Stimulated activated CD4-positive, alpha-beta T cell treated with anti-CD3 and anti-CD28 coated beads, Interleukin-12 subunit alpha, Interleukin-12 subunit beta, amount 100 ng/mL, for 24 hours (primary cell): Measurements from ENCODE around the gene MSANTD3.
"Not testable (repeated sequence)": the region's sequence is repeated elsewhere in the genome, so short reads cannot be mapped to it uniquely, and the experiment has no call there.

ENCODE experiments used
- DNase-seq, 2 experiments: peaks; one replicate each; pipeline ENCODE4 v3.0.0-alpha.2; 2020; ENCODE audit warnings: low read depth in 2 of 2

The MSANTD3 gene, protein sequence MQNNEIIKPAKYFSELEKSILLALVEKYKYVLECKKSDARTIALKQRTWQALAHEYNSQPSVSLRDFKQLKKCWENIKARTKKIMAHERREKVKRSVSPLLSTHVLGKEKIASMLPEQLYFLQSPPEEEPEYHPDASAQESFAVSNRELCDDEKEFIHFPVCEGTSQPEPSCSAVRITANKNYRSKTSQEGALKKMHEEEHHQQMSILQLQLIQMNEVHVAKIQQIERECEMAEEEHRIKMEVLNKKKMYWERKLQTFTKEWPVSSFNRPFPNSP

DNA sequence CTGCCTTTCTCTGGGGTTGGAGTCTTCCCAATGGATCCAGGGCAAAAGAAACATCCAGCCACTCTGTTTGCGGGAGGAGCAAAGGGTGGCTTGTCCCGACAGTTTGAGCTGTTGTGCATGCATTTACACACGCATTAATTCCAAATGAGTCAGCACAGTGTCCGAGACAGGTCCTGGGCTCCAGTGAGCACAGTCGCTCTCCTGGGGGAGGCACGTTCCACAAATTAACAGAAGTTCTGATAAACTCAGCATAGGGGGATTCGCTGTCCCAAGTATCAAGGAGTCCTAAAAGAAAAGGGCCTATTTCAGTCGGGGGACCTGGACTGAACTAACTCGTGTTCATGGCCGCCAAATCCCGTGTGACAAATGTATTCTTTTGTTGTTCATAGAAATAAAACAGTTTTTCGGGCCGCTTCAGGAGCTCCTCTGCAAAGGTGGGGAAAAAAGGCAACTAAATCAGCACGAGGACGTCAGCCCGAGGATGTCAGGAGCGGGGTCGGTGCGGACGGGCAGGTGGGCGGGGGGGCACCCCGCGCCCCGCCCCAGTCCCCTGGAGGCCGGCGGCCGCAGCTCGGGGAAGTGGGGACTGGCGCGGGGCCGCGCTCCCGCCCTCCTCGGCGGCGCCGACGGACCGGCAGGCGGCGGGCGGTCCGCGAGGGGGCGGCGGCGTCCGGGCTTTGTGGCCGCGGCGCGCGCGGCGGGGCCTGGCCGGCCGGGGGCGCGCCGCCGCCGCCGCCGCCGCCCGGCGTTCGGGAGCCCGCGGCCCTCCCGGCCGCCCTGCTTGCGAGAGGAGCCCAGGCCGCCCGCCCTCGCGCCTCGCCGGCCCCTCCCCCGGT, at the start of gene MSANTD3:
MSANTD3 (plus strand) TSS at position 614 of the 836 bp plus-strand sequence. CDS start 14,796 bp downstream, outside the sequence.
- DNase-seq = peak; percentile 19 to 41

DNA sequence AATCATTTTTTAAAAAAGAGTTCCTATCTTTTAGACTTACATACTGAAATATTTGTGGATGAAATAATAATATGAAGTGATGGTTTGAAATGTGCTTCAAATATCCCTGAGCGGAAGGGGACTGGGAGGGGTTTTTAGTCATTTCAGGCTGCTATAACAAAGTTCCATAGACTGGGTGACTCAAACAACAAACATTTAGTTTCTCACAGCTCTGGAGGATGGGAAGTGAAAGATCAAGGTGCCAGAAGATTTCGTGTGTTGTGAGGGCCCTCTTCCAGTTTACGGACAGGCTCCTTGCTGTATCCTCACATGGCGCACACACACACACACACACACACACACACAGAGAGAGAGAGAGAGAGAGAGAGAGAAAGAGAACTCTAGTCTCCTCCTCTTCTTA, 47.1 kb upstream of the MSANTD3 start:
- no peak for DNase-seq

DNA sequence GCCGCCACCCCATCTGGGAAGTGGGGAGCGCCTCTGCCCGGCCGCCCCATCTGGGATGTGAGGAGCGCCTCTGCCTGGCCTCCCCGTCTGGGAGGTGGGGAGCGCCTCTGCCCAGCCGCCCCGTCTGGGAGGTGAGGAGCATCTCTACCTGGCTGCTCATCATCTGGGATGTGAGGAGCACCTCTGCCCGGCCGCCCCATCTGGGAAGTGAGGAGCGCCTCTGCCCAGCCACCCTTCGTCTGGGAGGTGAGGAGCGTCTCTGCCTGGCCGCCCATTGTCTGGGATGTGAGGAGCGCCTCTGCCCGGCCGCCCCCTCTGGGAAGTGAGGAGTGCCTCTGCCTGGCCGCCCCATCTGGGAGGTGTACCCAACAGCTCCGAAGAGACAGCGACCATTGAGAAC, 34.0 kb upstream of the MSANTD3 start:
- DNase-seq = not testable (repeated sequence)

DNA sequence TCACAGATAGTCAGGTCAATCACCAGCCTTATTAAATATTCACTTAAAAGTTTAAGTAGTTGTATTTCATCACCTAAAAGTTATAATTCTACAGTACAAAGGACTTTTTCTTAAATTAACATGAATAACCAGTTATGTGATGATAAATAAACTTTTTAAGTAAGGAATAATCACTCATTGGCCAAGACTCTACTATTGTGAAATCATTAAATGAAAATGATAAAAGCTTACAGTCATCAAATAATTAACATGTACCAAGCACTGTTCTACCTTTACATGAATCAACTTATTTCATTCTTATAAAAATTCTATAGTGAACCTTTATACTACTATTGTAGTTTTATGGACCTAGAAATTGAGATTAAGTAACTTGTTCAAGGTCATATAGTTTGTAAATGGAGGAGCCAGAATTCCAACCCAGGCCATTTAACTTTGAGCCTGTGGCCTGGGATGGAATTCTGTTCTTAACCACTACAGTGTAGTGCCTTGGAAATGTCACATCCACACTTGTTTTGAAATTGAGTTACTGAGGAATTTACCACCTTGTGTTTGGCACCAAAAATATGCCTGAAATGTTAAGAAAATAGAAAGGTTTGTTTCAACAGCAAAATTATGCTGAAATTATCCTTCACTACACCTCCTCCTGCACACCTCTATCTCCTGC, 32.8 kb upstream of the MSANTD3 start:
- no peak for DNase-seq

DNA sequence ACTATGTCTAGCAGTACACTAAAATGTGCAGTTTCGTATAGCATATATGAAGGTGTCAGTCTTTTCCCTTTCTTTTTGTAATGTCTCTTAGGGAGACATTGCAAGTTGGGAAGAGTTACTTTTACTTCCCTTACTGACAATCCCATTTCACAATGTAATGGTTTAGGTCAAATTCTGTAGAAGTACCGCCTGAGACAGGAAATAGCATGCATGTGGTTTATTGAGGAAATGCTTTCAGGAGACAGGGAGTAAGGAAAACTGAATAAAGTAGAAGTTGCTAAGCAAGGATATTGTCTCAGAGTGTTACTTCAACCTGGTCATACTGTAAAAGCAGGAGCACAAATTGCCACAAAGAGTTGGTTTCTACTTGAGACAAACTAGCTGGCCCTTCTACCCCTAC, 32.1 kb upstream of the MSANTD3 start:
- no peak for DNase-seq

DNA sequence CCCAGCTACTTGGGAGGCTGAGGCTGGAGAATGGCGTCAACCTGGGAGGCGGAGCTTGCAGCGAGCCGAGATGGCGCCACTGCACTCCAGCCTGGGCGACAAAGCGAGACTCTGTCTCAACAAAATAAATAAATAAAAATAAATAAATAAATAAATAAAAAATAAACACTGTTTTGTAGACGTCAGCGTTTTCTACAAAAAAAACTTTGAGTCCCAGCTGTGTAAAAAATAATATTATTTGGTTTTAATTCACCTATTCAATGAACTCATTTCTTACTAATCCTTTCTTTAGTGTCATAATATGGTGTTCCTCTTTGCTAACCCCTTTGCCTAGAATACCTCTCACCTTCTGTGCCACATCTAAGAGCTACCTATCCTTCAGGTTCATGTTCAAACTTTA, 30.2 kb upstream of the MSANTD3 start:
- no peak for DNase-seq

DNA sequence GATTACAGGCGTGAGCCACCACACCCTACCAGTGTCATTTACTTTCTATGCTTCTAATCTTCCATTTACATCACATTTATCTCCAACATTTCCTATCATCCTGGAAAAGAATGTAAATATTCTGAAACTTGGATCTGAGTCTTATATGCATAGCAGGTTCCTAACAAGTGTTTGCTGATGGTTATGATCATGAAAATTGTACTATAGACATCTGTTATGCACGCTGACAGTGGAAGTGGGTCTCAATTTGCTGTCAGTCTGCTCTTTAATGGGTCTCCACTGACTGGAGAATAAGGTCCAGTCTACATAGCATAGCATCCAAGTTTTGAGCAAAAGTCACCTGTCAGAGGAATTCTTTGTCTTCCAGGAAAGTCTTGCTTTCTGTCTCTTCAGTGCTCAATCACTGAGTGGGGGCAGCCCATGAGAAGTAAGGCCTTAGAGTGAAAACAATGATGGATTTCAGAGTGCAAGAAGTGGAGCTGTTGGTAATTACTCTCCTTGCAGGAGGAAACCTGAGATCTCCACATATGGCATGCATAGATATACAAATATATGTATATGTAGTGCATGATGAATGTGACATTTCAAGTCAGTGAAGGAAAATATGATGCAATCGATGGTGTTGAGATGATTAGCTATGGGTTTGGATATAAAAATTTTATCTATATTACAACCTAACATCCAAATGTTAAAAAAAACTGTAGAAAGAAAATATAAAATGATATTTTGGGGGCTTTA, 29.2 kb upstream of the MSANTD3 start:
- no peak for DNase-seq

DNA sequence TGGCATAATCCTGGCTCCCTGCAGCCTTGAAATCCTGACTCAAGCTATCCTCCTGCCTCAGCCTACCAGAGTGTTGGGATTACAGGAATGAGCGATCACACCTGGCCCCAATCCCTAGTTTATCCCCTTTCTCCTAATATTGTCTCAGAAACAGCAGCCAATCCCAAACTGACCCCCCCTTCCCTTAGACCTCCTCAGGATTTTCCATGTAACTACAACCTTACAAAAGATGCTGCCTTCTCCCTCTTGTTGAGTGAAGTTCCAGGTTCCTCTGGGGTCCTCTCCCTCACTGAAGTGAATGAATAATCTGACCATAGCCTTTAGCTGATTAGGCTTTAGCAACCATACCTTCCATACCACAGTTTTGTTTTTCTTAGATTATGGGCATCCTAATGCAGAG, 25.9 kb upstream of the MSANTD3 start:
- no peak for DNase-seq

DNA sequence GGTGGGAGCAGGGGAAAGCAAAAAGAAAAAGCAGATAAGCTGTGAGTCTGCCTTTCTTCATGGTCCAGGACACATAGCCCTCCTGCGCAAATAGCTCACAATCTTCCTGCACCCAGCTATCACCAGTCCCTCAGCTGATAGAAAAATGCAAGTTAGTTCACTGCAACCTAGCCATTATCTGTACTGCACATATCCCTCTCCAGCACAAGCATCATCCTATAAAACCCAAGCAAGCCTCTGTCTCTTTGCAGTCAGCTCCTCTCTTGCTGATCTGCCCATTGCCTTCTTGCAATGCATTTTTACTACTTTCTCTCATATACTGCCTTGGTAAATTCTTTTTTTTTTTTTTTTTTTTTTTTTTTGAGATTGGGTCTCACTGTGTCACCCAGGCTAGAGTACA, 20.0 kb upstream of the MSANTD3 start:
- no peak for DNase-seq

DNA sequence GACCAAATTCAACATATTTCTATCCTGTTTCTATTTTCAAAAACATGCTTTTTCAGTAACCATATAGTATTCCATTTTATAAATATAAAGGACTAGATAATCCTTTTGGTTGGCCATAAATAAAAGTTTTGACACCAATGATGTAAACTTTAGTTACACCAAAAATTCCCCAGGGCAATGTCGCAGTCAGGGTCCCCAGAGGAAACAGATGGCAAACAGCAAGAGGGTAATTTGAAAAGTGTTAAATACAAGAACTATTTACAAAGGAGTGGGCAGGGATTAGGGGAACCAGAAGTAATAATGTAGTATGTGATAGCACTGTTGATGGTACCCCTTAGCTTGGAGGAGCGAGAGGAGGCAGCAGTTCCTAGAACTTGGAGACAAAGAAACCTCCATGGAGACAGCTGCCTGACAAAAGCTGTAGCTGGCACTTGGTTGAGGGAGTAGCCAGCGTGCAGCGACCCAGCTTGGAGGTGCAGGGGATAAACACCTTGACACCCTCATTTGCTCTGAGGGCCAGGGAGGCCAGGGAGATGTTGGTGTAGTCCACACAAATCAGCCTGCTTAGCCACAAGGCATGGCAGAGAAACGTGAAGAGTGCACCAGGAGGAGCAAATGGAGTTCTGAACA, 18.3 kb upstream of the MSANTD3 start:
- DNase-seq = no peak

DNA sequence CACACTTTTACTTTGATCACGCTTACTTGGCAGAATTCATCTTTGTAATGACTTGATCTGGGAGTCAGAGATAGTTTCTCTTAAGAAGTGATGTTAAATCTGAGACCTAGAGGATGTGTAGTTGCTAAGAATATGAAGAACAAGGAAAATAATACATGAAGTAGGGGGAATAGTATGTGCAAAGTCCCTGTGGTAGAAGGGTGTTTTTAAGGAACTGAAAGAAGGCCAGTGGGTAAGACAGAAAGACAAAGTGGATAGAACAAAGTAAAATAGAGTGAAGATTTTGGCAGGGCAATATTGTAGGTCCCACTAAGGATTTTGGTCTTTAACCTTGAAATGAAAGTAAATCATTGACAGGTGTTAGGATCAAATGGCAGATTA, 17.8 kb upstream of the MSANTD3 start:
- DNase-seq = no peak

DNA sequence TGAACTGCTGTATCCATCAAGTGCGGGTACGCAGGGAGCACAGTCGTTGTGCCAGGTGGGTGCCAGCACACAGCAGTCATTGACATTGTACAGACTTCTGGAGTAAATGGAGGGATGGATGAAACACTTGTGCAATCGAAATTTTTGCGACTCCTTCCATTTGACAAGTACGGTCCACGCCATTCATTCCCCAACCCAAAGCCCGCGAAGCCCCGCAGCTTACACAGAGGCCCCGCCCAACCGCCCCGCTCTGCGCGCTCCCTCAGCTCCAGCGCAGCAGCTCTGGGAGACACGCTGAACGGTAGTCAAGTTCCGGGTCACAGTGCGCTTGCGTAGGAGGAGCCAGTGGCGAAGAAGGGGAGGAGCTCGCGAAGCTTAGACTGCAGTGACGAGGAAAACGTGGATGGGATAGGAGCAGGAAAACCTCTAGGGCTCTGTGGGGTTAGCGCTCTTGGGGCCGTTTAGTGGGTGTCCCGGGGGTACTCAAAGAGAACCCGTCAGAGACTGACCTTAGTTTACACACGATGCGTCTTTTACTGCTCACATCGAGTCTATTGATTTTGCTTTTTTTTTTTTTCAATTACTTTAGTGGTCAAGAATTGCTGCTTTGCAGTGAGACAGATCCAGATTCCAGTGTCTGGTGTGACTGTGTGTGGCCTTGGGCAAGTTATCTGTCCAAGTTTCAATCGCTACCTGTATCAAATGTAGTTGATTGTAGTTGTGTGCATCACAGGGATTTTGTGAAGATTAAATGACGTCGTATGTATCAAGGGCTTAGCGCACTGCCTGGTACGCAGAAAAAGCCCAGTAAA, 15.3 kb upstream of the MSANTD3 start:
- peak; percentile 82 to 87 for DNase-seq

DNA sequence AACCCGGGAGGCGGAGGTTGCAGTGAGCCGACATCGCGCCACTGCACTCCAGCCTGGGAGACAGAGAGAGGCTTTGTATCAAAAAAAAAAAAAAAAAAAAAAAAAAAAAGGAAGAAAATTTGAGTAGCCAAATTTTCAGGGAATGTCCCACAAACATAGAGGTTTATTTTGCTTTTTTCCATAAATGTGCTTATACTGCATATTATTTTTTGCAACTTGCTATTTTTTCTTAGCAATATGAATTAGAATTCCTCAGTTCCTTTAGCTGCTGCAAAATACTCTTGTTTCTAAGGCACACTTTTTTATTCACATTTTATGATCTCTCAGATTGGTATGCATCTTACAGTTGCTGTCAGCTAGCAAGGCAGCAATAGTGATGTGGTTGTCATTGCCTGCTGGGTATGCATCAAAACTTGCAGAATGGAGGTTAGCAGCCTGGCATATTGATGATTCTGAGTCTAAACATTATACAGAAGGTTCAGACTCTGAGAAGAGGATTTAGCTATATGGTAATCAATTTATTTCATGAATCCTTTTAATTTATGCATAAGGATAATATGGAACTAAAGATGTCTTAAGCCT, 13.0 kb upstream of the MSANTD3 start:
- DNase-seq = no peak

DNA sequence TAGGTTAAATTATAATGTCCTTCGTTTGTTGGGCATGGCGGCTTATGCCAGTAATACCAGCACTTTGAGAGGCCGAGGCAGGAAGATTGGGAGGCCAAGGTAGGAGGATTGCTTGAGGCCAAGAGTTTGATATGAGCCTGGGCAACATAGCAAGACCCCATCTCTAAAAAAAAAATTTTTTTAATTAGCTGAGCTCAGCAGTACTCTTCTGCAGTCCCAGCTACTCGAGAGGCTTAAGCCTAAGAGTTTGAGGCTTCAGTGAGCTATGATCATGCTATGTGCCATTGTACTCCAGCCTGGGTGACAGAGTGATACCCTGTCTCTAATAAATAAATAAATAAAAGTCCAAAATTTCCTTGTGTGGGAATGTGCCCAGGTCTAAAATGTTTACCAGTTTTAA, 9.1 kb upstream of the MSANTD3 start:
- no peak for DNase-seq

DNA sequence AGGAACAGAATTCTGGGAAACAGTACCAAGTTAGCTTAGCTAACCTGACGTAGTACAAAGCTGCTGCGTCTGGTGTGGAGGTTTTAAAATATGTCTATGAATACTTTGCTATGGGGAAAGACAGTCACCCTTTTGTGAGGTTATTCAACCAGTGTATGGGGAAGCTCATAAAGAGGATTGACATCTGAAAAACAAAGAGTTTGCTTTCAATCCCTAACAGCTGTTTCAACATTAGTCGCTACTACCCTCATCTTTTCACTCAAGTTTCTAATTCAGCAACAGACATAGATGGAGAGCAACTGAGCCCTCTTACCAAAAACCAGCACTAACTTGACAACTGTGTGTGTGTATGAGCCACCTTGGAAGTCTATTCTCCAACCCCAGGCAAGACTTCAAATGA, 7.8 kb upstream of the MSANTD3 start:
- DNase-seq = no peak

DNA sequence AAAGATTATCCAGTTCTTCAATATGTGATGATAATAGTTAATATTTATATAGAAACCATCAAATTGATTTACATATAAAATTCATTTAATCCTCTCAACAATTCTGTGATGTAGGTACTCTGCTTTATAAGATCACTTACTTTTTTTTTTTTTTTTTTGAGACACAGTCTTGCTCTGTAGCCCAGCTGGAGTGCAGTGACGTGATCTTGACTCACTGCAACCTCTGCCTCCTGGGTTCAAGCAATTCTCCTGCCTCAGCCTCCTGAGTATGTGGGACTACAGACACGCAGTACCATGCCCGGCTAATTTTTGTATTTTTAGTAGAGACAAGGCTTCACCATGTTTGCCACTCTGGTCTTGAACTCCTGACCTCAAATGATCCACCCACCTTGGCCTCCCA, 5.8 kb upstream of the MSANTD3 start:
- DNase-seq = not testable (repeated sequence)

DNA sequence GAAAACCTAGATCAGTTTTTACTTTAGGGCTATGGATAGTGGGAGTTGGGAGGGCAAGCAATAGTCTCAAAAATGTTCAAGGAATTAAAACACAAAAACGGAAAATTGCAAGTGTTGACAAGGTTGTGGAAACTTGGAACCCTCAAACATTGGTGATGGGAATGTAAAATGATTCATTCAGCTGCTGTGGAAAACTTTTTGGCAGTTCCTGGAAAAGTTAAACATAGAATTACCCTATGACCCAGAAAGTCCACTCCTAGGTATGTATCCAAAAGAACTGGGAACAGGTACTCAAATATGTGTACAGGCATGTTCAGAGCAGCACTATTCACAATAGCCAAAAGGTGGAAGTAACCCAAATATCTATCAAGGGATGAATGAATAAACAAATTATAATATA, 1.2 kb upstream of the MSANTD3 start:
- no peak for DNase-seq

DNA sequence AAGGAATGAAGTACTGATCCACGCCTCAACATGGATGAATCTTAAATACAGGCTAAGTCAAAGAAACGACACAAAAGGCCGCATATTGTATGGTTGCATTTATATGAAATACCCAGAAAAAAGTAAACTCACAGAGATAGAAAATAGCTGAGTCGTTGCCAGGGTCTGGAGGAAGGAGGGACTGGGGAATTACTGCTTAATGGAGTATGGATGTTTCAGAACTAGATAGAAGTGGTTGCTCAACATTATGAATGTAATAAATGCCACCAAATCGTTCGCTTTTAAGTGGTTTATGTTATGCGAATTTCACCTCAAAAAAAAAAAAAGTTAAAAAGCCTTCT, 784 bp upstream of the MSANTD3 start:
- no peak for DNase-seq

DNA sequence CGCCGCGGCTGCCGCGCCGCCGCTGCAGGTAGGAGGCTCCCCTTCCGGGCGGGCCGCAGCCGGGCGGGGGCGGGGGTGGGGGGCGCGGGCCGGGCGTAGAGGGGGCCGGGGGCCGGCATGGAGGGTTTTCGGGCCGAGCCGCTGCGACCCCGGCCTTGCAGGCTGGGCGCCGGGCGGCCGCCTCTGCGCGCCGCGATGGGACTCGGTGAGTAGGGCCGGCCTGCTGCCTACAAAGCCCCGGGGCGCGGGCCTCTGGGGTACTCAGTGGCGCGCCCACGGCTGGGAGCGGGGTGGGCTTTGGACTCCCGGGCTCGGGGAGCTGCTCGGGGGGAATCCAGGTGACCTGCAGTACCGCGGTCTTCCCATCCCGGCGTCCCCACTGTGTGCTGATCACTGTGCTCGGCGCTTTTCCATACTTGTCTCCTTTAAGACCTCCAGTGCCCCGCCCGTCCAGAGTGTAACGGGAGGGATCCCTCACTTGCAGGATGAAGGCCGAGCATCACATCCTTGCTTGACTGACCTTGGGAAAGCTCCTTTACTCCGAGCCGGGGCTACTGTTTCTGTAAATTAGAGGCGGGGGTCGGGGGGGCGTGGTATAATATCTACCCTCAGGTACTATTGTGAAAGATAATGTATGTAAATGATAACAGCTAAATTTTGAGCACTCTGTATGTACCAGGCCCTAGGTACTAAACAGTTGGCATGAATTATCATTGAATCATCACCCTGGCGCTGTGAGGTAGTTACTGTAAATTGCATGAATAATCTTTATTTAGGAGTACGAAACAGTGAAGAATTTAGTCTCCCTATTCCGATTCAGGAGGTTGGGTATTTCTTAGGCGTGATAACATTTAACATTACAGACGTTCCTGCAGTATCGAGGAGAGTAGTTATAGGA, 672 bp downstream of the MSANTD3 start:
- peak; percentile 0 to 17 for DNase-seq
